Common myeloid progenitor, CD34-positive (primary cell): ENCODE data around the gene GMPR2.

ENCODE experiments used
- CTCF ChIA-PET: fragments of 350-600 bp; sonication (Branson Sonifier 250); formaldehyde crosslinking; loops from one replicate; lab custom pipeline; 2021; ENCODE audit warnings: antibody characterized with exemption; lab: Charles Lee
- POLR2A ChIA-PET: fragments of 350-600 bp; sonication (Branson Sonifier 250); formaldehyde crosslinking; loops from one replicate; lab custom pipeline; 2021; ENCODE audit warnings: antibody characterized with exemption; lab: Charles Lee
- DNase-seq, 3 donors: peaks; one replicate each; pipeline versions ENCODE4 v3.0.0 to v3.0.0-alpha.2; 2013
- H3K27ac ChIP-seq, 2 experiments: 1 replicate in 1 of 2; 2 replicates in 1 of 2; pipeline ENCODE4 v1.7.0; 2013; ENCODE audit warnings: inconsistent platforms in 2 of 2, low read length in 2 of 2, mild to moderate bottlenecking in 2 of 2, low read depth in 1 of 2, moderate library complexity in 1 of 2; ENCODE audit not compliant: severe bottlenecking in 2 of 2, insufficient read depth in 1 of 2, poor library complexity in 1 of 2
- H3K27me3 ChIP-seq, 5 experiments: replicated peaks in 2 of 5; 1 replicate in 3 of 5; 2 replicates in 2 of 5; pipeline versions ENCODE4 v1.6.1 to v1.7.0; 2013; ENCODE audit warnings: low read length in 4 of 5, mild to moderate bottlenecking in 2 of 5, moderate library complexity in 2 of 5, inconsistent platforms in 1 of 5; ENCODE audit not compliant: insufficient read depth in 5 of 5, control insufficient read depth in 4 of 5
- H3K36me3 ChIP-seq, 4 experiments: 1 replicate in 2 of 4; 2 replicates in 2 of 4; pipeline versions ENCODE4 v1.6.1 to v1.7.0; 2013; ENCODE audit warnings: low read length in 3 of 4, control low read depth in 1 of 4, mild to moderate bottlenecking in 1 of 4; ENCODE audit not compliant: control insufficient read depth in 4 of 4, insufficient read depth in 4 of 4
- H3K4me1 ChIP-seq, 4 experiments: 1 replicate in 3 of 4; 2 replicates in 1 of 4; pipeline versions ENCODE4 v1.6.1 to v1.7.1; 2013; ENCODE audit warnings: low read length in 3 of 4, mild to moderate bottlenecking in 3 of 4, control low read depth in 1 of 4, inconsistent platforms in 1 of 4, moderate library complexity in 1 of 4; ENCODE audit not compliant: control insufficient read depth in 4 of 4, insufficient read depth in 4 of 4; ENCODE audit errors: control extremely low read depth in 1 of 4
- H3K4me3 ChIP-seq, 7 experiments: 1 replicate in 4 of 7; 2 replicates in 3 of 7; pipeline versions ENCODE4 v1.5.1 to v1.7.0; 2013; ENCODE audit warnings: mild to moderate bottlenecking in 7 of 7, low read length in 6 of 7, moderate library complexity in 6 of 7, inconsistent platforms in 2 of 7, low read depth in 2 of 7, control low read depth in 1 of 7; ENCODE audit not compliant: insufficient read depth in 4 of 7, control insufficient read depth in 1 of 7; ENCODE audit errors: extremely low read depth in 1 of 7
- H3K9me3 ChIP-seq, 5 experiments: 1 replicate in 4 of 5; 2 replicates in 1 of 5; pipeline versions ENCODE4 v1.6.1 to v1.7.1; 2013; ENCODE audit warnings: low read length in 4 of 5, mild to moderate bottlenecking in 2 of 5, inconsistent platforms in 1 of 5, low read depth in 1 of 5, moderate library complexity in 1 of 5; ENCODE audit not compliant: control insufficient read depth in 4 of 5, insufficient read depth in 2 of 5; ENCODE audit errors: control extremely low read depth in 1 of 5
- WGBS: methylation state at CpG from one replicate; pipeline ENCODE4 v1.1.5; 2013; ENCODE audit not compliant: insufficient coverage; 5-methylcytosine and 5-hydroxymethylcytosine counted together

GMPR2 gene

GRCh38 chr14:24249230-24250021, 16.7 kb downstream of the GMPR2 start:
- WGBS: 88% methylated on average over 10 of the region's 13 CpGs
- POLR2A ChIA-PET: interaction anchor here (0.8 kb wide), 1 partner anchor 48 kb away, joined by 3 read pairs; no protein-coding TSS in a partner anchor
- peaks cover 0 to 2% (median 0%) of the 10 kb centered on the region in 4 experiments for H3K36me3 ChIP-seq
- H3K4me1 ChIP-seq: no peaks in the 10 kb centered on the region
- H3K4me3 ChIP-seq: no peak overlapping the region
- CTCF ChIA-PET: interaction anchor here (0.6 to 13.5 kb wide), 5 partner anchors 8 to 50 kb away, joined by 3 to 207 read pairs (median 6); partner anchors contain the start of genes DHRS1 and NOP9
- no peak for DNase-seq
- no peak overlapping the region for H3K27ac ChIP-seq
- no peaks in the 10 kb centered on the region for H3K27me3 ChIP-seq
- no peaks in the 10 kb centered on the region for H3K9me3 ChIP-seq

- Histone ChIP-seq H3K36me3 (peaks cover 0 to 4% (median 1%) of the 10 kb centered on the region in 4 experiments), H3K4me3 (no peak overlapping the region), H3K27me3 (no peaks in the 10 kb centered on the region), H3K4me1 (no peaks in the 10 kb centered on the region), H3K9me3 (no peaks in the 10 kb centered on the region), H3K27ac (no peak overlapping the region)
- ChIA-PET POLR2A (no interaction called here), CTCF (interaction anchor here (1.0 to 4.8 kb wide), 10 partner anchors 8 to 181 kb away, joined by 3 to 27 read pairs (median 6); partner anchors contain the start of genes CIDEB, RABGGTA and TINF2)
- WGBS: 92% methylated on average over 4 of the region's 4 CpGs
- no peak for DNase-seq
Measured at GRCh38 chr14:24250354-24250753, 17.6 kb downstream of the GMPR2 start.

GRCh38 chr14:24251880-24252288, 19.2 kb downstream of the GMPR2 start:
- Histone ChIP-seq H3K9me3 (no peaks in the 10 kb centered on the region), H3K27ac (no peak overlapping the region), H3K27me3 (no peaks in the 10 kb centered on the region), H3K4me3 (no peak overlapping the region), H3K4me1 (no peaks in the 10 kb centered on the region), H3K36me3 (peaks cover 0 to 4% (median 1%) of the 10 kb centered on the region in 4 experiments)
- POLR2A ChIA-PET: interaction anchor here (0.9 to 1.0 kb wide), 2 partner anchors 19 to 45 kb away, joined by 3 read pairs; partner anchors contain the start of gene RABGGTA
- WGBS: 83% methylated on average over 1 of the region's 1 CpG
- no peak for DNase-seq
- CTCF ChIA-PET: interaction anchor here (1.0 to 4.8 kb wide), 11 partner anchors 9 to 179 kb away, joined by 3 to 27 read pairs (median 5); partner anchors contain the start of genes CIDEB, DHRS1, NOP9 and RABGGTA

DNA sequence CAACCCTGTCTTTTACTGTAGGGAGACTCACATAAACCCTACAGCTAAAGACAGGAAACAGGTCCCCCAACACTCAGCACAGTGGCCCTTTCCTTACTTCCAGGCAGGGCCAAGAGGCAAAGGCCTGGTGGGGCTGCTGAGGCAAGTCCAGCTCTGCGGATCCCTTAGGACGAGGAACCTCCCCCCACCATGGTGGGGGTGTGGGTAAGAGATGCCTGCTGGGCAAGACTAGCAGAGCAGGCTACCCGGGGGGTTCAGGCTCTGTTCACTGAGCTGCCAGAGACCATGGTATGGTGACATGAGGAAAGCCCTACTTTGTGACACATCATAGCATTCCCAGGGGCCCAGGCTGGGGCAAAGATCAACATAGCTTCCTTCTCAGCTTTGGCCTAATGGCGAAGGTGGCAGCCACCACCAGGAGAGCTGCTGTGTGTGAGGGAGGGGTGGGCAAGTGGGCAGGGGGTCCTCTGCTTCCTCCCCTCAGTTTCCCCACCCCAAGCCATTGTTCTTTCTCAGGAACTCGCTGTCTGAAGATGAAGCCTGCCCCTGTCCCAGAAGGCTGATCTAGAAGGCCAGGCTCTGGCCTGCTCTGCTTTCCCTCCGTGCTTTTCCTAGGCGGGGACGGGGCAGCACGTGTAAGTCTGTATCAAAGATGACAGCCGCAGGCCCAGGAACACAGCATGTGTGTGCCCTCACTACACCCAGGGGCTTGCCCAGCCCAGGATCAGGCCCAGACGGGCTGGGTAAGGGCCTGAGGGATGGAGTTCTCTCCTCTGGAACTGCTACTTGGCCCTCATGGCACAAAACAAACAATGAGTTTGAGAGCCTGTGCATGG, 19.8 kb downstream of the GMPR2 start:
- WGBS: 98% methylated on average over 8 of the region's 11 CpGs
- ChIA-PET POLR2A (interaction anchor here (0.6 to 0.9 kb wide), 2 partner anchors 45 to 77 kb away, joined by 3 read pairs; no protein-coding TSS in a partner anchor), CTCF (interaction anchor here (1.0 to 4.8 kb wide), 11 partner anchors 10 to 179 kb away, joined by 3 to 27 read pairs (median 5); partner anchors contain the start of genes CIDEB, DHRS1, NOP9 and RABGGTA)
- Histone ChIP-seq H3K4me1 (no peaks in the 10 kb centered on the region), H3K27ac (no peak overlapping the region), H3K27me3 (no peaks in the 10 kb centered on the region), H3K36me3 (peaks cover 0 to 4% (median 1%) of the 10 kb centered on the region in 4 experiments), H3K9me3 (no peaks in the 10 kb centered on the region), H3K4me3 (no peak overlapping the region)
- DNase-seq: no peak

DNA sequence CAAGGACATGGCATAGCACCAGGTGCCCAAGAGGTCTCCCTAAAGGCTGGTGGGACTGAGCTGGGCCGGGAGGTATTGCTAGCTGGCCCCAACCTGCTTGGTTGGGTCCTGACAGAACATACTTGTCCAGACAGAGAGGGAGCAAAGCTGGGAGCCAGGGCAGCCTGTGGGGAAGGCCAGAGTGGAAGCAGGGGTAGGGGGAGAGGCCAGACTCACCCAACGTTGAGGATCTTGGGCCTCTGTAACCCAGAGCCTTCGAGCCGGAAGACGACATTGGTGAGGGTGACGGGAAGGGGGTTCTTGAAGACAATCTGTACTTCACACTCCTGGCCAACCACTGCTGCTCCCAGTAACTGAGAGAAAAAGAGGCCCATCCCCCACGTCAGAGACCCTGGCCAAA, 21.2 kb downstream of the GMPR2 start:
- peaks cover 0 to 4% (median under 1%) of the 10 kb centered on the region in 4 experiments for H3K36me3 ChIP-seq
- no peak for DNase-seq

DNA sequence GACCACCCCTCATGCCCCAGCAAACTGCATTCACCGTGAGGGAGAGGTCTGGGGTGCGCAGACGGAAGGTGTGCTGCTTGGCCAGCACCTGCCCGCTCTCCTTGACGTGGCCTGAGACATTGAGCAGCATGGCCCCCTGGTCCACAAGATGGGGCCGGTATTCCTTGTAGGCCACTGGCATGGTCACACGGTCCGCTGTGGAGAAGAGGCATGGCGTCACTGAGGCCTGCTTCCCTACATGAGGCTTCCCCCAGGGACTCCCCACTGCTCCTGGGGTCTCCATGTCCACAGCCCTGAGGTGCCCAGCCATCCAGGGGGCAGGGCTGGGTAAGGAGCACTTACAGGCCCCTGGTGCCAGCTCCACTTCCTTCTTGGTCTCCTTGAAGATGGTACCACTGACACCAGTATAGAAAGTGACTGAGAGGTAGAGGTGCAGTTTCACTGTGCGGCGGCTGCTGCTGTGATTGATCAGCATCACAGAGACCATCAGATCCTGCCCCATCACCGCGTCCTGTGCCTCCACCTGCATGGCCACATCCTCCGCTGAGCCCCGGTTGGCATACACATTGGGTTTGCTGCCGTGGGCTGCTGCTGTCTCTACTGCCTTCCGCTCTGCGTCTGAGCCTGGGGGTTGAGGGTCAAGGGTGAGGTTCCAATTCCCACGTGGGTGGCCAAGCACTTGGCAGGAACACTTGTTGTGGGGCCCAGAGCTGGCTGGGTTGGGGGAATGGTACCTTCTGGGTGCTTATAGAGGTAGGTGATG, 22.1 kb downstream of the GMPR2 start:
- H3K36me3 ChIP-seq: peaks cover 0 to 4% (median 0%) of the 10 kb centered on the region in 4 experiments
- no peak overlapping the region for H3K27ac ChIP-seq
- WGBS: 96% methylated on average over 19 of the region's 19 CpGs
- H3K27me3 ChIP-seq: no peaks in the 10 kb centered on the region
- no peak overlapping the region for H3K4me3 ChIP-seq
- H3K4me1 ChIP-seq: no peaks in the 10 kb centered on the region
- DNase-seq: no peak
- ChIA-PET POLR2A (no interaction called here), CTCF (interaction anchor here (0.5 to 4.8 kb wide), 9 partner anchors 8 to 713 kb away, joined by 3 to 27 read pairs (median 6); partner anchors contain the start of genes MDP1, RABGGTA and TINF2)
- H3K9me3 ChIP-seq: no peaks in the 10 kb centered on the region

More for the DNA sequence above, 21.2 kb downstream of the GMPR2 start:
- H3K27ac ChIP-seq: no peak overlapping the region
- WGBS: 100% methylated on average over 1 of the region's 7 CpGs
- H3K4me3 ChIP-seq: no peak overlapping the region
- POLR2A ChIA-PET: no interaction called here
- no peaks in the 10 kb centered on the region for H3K27me3 ChIP-seq
- H3K9me3 ChIP-seq: no peaks in the 10 kb centered on the region
- H3K4me1 ChIP-seq: no peaks in the 10 kb centered on the region
- CTCF ChIA-PET: interaction anchor here (0.8 to 4.8 kb wide), 3 partner anchors 17 to 45 kb away, joined by 3 to 27 read pairs (median 13); partner anchors contain the start of genes DHRS1, NOP9 and RABGGTA
